Gastroesophageal sphincter (tissue), 4 donors: ENCODE measurements around the gene ZNF492. TPM values are rescaled to one million over a fixed set of nuclear protein-coding genes. Genes with fewer than 3 reads are reported as not detected.
A peak's percentile ranks its signal among the peaks of the same experiment; 100 is the strongest.

Experiments
- ATAC-seq: fragments of 150-250 bp; one replicate; pipeline ENCODE4 v1.9.1; 2016; ENCODE audit warnings: mild to moderate bottlenecking, moderate library complexity
- H3K27ac ChIP-seq, 4 donors: fragments of 200-600 bp; sonication (generic) in 3 of 4; 1 replicate in 3 of 4; 2 replicates in 1 of 4; pipeline ENCODE4 v1.5.1; 2016 to 2019
- H3K27me3 ChIP-seq: fragments of 200-600 bp; sonication (generic); one replicate; pipeline ENCODE4 v1.5.1; 2019
- H3K36me3 ChIP-seq, 2 donors: fragments of 200-600 bp; sonication (generic); one replicate each; pipeline ENCODE4 v1.5.1; 2019; ENCODE audit warnings: control low read depth in 1 of 2
- H3K4me1 ChIP-seq, 3 donors: fragments of 200-600 bp; sonication (generic); 1 replicate in 2 of 3; 2 replicates in 1 of 3; pipeline ENCODE4 v1.5.1; 2016 to 2019; ENCODE audit warnings: control low read depth in 2 of 3
- H3K4me3 ChIP-seq, 2 donors: fragments of 200-600 bp; sonication (generic); one replicate each; pipeline ENCODE4 v1.5.1; 2019; ENCODE audit warnings: mild to moderate bottlenecking in 1 of 2, moderate library complexity in 1 of 2
- H3K9me3 ChIP-seq, 3 donors: fragments of 200-600 bp; sonication (generic); one replicate each; pipeline ENCODE4 v1.5.1; 2017 to 2019; ENCODE audit warnings: control low read depth in 2 of 3
- EP300 ChIP-seq: sonication (generic); formaldehyde crosslinking; IDR thresholded peaks from one replicate; pipeline ENCODE4 v1.6.1; 2017; ENCODE audit warnings: antibody characterized with exemption, mild to moderate bottlenecking
- POLR2A ChIP-seq, 2 donors: fragments of 450-650 bp; IDR thresholded peaks; one replicate each; pipeline ENCODE4 v1.6.1; 2017; ENCODE audit warnings: antibody characterized with exemption in 2 of 2, mild to moderate bottlenecking in 2 of 2, moderate library complexity in 1 of 2
- POLR2AphosphoS5 ChIP-seq: sonication (generic); formaldehyde crosslinking; IDR thresholded peaks from one replicate; pipeline ENCODE4 v1.6.1; 2017; ENCODE audit warnings: antibody characterized with exemption
- WGBS, 2 donors: methylation state at CpG; one replicate each; pipeline ENCODE4 v1.1.5; 2018; ENCODE audit warnings: low coverage in 1 of 2; 5-methylcytosine and 5-hydroxymethylcytosine counted together
- total RNA-seq, 4 donors: library from RNA; depleted of rRNA; stranded (reverse); fragments of >200 nt; gene quantifications; one replicate each; pipeline ENCODE4 v1.1.0, GENCODE V29; 2016
- TF ChIP-seq, protein P1 (sequence below), 4 experiments: fragments of 200-600 bp in 2 of 4; fragments of 450-650 bp in 2 of 4; sonication (generic) in 1 of 4; IDR thresholded peaks; one replicate each; pipeline ENCODE4 v1.5.1; 2017 to 2019; ENCODE audit warnings: antibody characterized with exemption in 4 of 4, mild to moderate bottlenecking in 2 of 4, moderate library complexity in 2 of 4

Gene ZNF492
- total RNA-seq, 4 donors from 2014 or later: 0.05 to 0.42 (median 0.21) TPM

GRCh38 chr19:22617614-22618320 is 16.4 kb upstream of the ZNF492 start:
- ATAC-seq: peak; percentile 54
- Histone ChIP-seq H3K9me3 (no peaks in the 10 kb centered on the region), H3K27ac (peak overlapping the region in 1 of 4 donors; percentile 9), H3K4me3 (no peak overlapping the region), H3K36me3 (no peaks in the 10 kb centered on the region), H3K4me1 (peaks cover 0 to 2% (median 0%) of the 10 kb centered on the region in 3 donors), H3K27me3 (peaks cover 55% of the 10 kb centered on the region)
- TF ChIP-seq, protein P1, sequence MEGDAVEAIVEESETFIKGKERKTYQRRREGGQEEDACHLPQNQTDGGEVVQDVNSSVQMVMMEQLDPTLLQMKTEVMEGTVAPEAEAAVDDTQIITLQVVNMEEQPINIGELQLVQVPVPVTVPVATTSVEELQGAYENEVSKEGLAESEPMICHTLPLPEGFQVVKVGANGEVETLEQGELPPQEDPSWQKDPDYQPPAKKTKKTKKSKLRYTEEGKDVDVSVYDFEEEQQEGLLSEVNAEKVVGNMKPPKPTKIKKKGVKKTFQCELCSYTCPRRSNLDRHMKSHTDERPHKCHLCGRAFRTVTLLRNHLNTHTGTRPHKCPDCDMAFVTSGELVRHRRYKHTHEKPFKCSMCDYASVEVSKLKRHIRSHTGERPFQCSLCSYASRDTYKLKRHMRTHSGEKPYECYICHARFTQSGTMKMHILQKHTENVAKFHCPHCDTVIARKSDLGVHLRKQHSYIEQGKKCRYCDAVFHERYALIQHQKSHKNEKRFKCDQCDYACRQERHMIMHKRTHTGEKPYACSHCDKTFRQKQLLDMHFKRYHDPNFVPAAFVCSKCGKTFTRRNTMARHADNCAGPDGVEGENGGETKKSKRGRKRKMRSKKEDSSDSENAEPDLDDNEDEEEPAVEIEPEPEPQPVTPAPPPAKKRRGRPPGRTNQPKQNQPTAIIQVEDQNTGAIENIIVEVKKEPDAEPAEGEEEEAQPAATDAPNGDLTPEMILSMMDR (IDR thresholded peaks at IDR 0.05): no peak
- TF ChIP-seq EP300 (no peak), POLR2AphosphoS5 (no peak), POLR2A (IDR thresholded peaks at IDR 0.05) (no peak)
- 80% methylated on average over 2 of the region's 44 CpGs; no CpG with 5 or more reads in 1 of the 2 donors for WGBS, 2 donors

- no peak for ATAC-seq
- peak overlapping the region in 1 of 4 donors; percentile 32 for H3K27ac ChIP-seq
These were observed 14.8 kb upstream of the ZNF492 start for GRCh38 chr19:22619371-22619770.

DNA sequence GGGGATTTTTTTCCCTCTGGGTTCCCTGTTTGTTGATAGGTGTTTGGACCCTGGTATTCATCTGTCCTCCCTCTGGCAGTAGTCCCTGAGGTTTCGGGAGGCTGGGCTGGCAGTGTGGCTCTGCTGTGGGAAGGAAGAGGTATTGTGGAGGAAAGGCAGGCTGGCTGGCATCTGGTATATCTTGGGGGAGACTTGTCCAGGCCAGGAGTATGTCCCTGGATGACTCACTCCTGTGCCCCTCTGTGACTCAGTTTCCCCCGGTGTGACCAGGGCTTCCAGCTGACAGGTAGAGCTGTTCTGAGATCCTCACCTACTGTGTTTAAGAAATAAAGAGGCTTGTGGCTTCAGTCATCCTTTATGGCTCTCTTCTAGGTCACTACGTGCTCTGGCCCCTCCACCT is 14.2 kb upstream of the ZNF492 start:
- no peak for TF ChIP-seq EP300
- no peak for TF ChIP-seq POLR2A (IDR thresholded peaks at IDR 0.05)
- TF ChIP-seq POLR2AphosphoS5: no peak
- TF ChIP-seq, protein P1 (IDR thresholded peaks at IDR 0.05): no peak
- Histone ChIP-seq H3K9me3 (no peaks in the 10 kb centered on the region), H3K27me3 (peaks cover 77% of the 10 kb centered on the region), H3K36me3 (no peaks in the 10 kb centered on the region), H3K4me1 (peaks cover 0 to 9% (median 0%) of the 10 kb centered on the region in 3 donors), H3K27ac (peak overlapping the region in 1 of 4 donors; percentile 32), H3K4me3 (no peak overlapping the region)
- 79 to 100% methylated on average over 1 to 2 of the region's 3 CpGs for WGBS, 2 donors
- ATAC-seq: no peak

More at GRCh38 chr19:22619371-22619770, 14.8 kb upstream of the ZNF492 start:
- Histone ChIP-seq H3K36me3 (no peaks in the 10 kb centered on the region), H3K9me3 (no peaks in the 10 kb centered on the region), H3K4me1 (peaks cover 0 to 9% (median 0%) of the 10 kb centered on the region in 3 donors), H3K4me3 (no peak overlapping the region), H3K27me3 (peaks cover 71% of the 10 kb centered on the region)
- 18 to 51% methylated on average over 2 to 4 of the region's 4 CpGs for WGBS, 2 donors
- TF ChIP-seq POLR2A (IDR thresholded peaks at IDR 0.05) (no peak), POLR2AphosphoS5 (no peak), EP300 (no peak)
- TF ChIP-seq, protein P1 (IDR thresholded peaks at IDR 0.05): no peak

GRCh38 chr19:22620401-22620800 is 13.7 kb upstream of the ZNF492 start:
- H3K36me3 ChIP-seq: no peaks in the 10 kb centered on the region
- no peak for ATAC-seq
- H3K4me3 ChIP-seq: no peak overlapping the region
- H3K27me3 ChIP-seq: peaks cover 77% of the 10 kb centered on the region
- TF ChIP-seq POLR2A (IDR thresholded peaks at IDR 0.05) (no peak), POLR2AphosphoS5 (no peak), EP300 (no peak)
- TF ChIP-seq, protein P1 (IDR thresholded peaks at IDR 0.05): no peak
- peaks cover 0 to 9% (median 0%) of the 10 kb centered on the region in 3 donors for H3K4me1 ChIP-seq
- 100% methylated on average over 2 of the region's 6 CpGs; no CpG with 5 or more reads in 1 of the 2 donors for WGBS, 2 donors
- no peak overlapping the region for H3K27ac ChIP-seq
- H3K9me3 ChIP-seq: no peaks in the 10 kb centered on the region

GRCh38 chr19:22620912-22621311 is 13.2 kb upstream of the ZNF492 start:
- Histone ChIP-seq H3K4me3 (no peak overlapping the region), H3K4me1 (peaks cover 0 to 9% (median 0%) of the 10 kb centered on the region in 3 donors), H3K27ac (no peak overlapping the region), H3K27me3 (peaks cover 77% of the 10 kb centered on the region), H3K36me3 (no peaks in the 10 kb centered on the region), H3K9me3 (no peaks in the 10 kb centered on the region)
- no CpG with 5 or more reads among the region's 1 CpG for WGBS, 2 donors
- no peak for ATAC-seq
- TF ChIP-seq POLR2AphosphoS5 (no peak), EP300 (no peak), POLR2A (IDR thresholded peaks at IDR 0.05) (no peak)
- TF ChIP-seq, protein P1 (IDR thresholded peaks at IDR 0.05): no peak
